Muscle of leg (tissue), 11 donors: Measurements from ENCODE around the gene ZBTB7C. TPM values are rescaled to one million over a fixed set of nuclear protein-coding genes. Genes with fewer than 3 reads are reported as not detected.

Experiments used
- DNase-seq: peaks from one replicate; pipeline ENCODE4 v3.0.0; 2013
- H3K27ac ChIP-seq: one replicate; pipeline ENCODE4 v1.5.1; 2013; ENCODE audit warnings: mild to moderate bottlenecking, low read length, control low read depth
- H3K27me3 ChIP-seq: one replicate; pipeline ENCODE4 v1.6.1; 2013; ENCODE audit warnings: low read length; ENCODE audit not compliant: control insufficient read depth, insufficient read depth
- H3K36me3 ChIP-seq: one replicate; pipeline ENCODE4 v1.6.1; 2013; ENCODE audit warnings: low read length; ENCODE audit not compliant: control insufficient read depth, insufficient read depth
- H3K4me1 ChIP-seq: one replicate; pipeline ENCODE4 v1.6.1; 2013; ENCODE audit warnings: low read length; ENCODE audit not compliant: control insufficient read depth, insufficient read depth
- H3K4me3 ChIP-seq: one replicate; pipeline ENCODE4 v1.5.1; 2013; ENCODE audit warnings: low read length, control low read depth
- H3K9me3 ChIP-seq: replicated peaks from 2 replicates; pipeline ENCODE4 v1.6.1; 2013; ENCODE audit warnings: low read depth, low read length; ENCODE audit not compliant: control insufficient read depth
- WGBS: methylation state at CpG from one replicate; pipeline ENCODE4 v1.1.5; 2013; ENCODE audit warnings: missing lambda C conversion rate; ENCODE audit not compliant: insufficient coverage; 5-methylcytosine and 5-hydroxymethylcytosine counted together
- polyA plus RNA-seq, 8 donors: library from polyadenylated mRNA; unstranded; fragments of 120-200 nt; gene quantifications; one replicate each; pipeline versions ENCODE4 v1.2.1 to v1.2.3, GENCODE V29; 2013; ENCODE audit warnings: inconsistent platforms in 1 of 8, low replicate concordance in 1 of 8; ENCODE audit not compliant: insufficient read length in 8 of 8, insufficient read depth in 1 of 8
- total RNA-seq: library from RNA; stranded (reverse); fragments of 120-200 nt; gene quantifications from one replicate; pipeline ENCODE4 v1.2.4, GENCODE V29; 2013

Gene ZBTB7C
- total and polyA plus RNA-seq, 9 donors, result 2.8 to 5.6 (median 4.1) TPM

DNA sequence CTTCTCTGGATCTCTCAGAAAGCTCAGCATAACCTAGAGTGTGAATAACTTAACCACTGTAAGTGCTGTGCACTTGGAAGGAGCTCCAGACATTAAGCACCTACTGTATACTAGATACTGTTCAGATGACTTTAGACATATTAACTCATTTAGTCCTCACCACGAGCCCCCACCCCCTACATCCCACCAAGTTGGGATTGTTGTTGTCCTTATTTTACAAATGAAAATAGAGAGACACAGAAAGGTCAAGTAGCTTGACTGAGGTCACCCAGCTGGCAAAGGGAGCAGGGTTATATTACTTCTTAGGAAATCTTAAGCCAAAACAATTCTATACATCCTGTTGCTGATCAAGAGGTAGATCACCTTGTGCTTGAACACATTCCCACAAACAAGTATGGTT lies 244.5 kb downstream of the ZBTB7C start:
- no peaks in the 10 kb centered on the region for H3K27me3 ChIP-seq
- H3K4me3 ChIP-seq, result no peak overlapping the region
- H3K27ac ChIP-seq, result peak overlapping the region; percentile 52
- no peaks in the 10 kb centered on the region for H3K36me3 ChIP-seq
- H3K4me1 ChIP-seq, result peaks cover 64% of the 10 kb centered on the region
- H3K9me3 ChIP-seq, result no peaks in the 10 kb centered on the region
- WGBS, result no CpG with 5 or more reads among the region's 1 CpG
- DNase-seq, result no peak

DNA sequence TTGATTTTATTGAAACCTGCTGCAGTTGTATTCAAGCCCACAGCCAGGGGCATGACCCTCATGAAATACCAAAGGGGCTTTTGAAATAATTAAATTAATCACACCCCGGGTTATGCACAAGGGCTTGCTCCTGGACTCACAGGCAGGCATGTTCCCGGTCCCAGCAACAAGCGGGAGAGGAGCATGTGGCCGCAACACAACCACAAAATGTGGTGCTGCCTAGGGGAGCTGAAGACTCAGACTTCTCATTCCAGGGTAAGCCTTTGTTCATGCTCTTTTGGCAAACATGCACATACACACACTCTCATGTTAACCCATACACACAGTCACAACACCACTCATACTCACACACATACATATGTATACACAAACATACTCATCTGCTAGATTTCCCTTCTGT lies 245.1 kb downstream of the ZBTB7C start:
- no peaks in the 10 kb centered on the region for H3K27me3 ChIP-seq
- no peak overlapping the region for H3K4me3 ChIP-seq
- WGBS, result 66% methylated on average over 3 of the region's 4 CpGs
- H3K36me3 ChIP-seq, result no peaks in the 10 kb centered on the region
- no peak for DNase-seq
- H3K27ac ChIP-seq, result peak overlapping the region; percentile 52
- peaks cover 64% of the 10 kb centered on the region for H3K4me1 ChIP-seq
- H3K9me3 ChIP-seq, result no peaks in the 10 kb centered on the region

DNA sequence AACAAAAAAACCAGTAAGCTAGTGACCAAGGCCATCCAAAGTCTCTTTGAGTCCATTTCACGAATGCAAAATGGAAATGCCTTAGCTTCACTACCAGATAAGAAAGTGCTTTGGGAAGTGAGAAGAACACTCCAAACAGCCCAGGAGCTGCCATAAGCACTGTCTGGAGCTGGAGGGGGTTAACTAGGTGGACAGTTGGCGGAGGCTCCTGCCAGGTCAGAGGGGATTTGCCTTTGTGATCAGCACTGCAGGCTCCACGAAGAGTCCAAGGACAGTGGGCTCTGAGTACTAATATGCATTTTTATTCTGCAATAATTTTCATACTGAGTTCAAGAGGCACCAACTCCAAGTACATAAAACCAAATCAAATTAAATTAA lies 245.5 kb downstream of the ZBTB7C start:
- no peak overlapping the region for H3K4me3 ChIP-seq
- no CpG with 5 or more reads among the region's 3 CpGs for WGBS
- no peaks in the 10 kb centered on the region for H3K27me3 ChIP-seq
- peaks cover 64% of the 10 kb centered on the region for H3K4me1 ChIP-seq
- H3K27ac ChIP-seq, result peak overlapping the region; percentile 79
- no peaks in the 10 kb centered on the region for H3K9me3 ChIP-seq
- H3K36me3 ChIP-seq, result no peaks in the 10 kb centered on the region
- no peak for DNase-seq

- no peaks in the 10 kb centered on the region for H3K27me3 ChIP-seq
- H3K36me3 ChIP-seq, result no peaks in the 10 kb centered on the region
- WGBS, result 77% methylated on average over 3 of the region's 5 CpGs
- no peaks in the 10 kb centered on the region for H3K9me3 ChIP-seq
- DNase-seq, result peak; percentile 86
- H3K27ac ChIP-seq, result peak overlapping the region; percentile 79
- H3K4me1 ChIP-seq, result peaks cover 64% of the 10 kb centered on the region
- H3K4me3 ChIP-seq, result no peak overlapping the region
Measured at GRCh38 chr18:48162956-48163737, 246.0 kb downstream of the ZBTB7C start.

DNA sequence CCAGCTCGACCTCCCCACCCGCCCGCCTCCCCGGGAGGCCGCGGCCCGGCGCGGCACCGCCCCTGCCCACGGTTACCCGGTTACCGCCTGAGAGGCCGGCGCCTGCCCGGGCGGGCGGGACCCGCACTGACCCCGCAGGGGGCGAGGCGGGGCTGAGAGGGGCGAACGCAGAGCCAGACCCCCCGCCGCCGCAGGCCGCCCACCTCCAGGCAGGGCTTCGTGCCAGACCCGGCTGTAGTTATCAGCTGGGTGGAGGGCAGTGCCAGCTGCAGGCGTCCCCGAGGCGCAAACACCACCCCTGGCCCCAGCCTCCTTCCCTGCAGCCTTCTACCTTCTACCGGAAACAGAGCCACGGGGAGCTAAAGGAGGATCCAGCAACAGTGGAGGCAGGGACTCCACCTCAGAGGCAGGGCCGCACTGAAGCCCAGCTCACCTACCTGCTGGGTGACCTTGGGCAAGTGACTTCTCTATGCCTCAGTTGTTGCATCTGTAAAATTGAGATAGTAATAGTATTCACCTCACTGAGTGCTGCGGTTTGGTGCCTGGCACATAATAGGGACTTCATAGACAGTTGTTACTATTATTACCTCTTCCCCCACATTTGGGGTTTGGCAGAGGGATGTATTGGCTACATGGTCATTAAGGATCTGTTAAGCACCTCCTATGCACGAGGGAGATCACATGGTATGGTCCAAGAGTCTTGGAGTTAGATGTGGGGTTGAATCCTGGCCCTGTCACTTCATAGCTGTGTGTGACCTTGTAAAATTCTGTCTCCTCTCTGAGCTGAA lies 247.1 kb downstream of the ZBTB7C start:
- no peaks in the 10 kb centered on the region for H3K27me3 ChIP-seq
- no peaks in the 10 kb centered on the region for H3K9me3 ChIP-seq
- peak overlapping the region; percentile 79 for H3K27ac ChIP-seq
- H3K36me3 ChIP-seq, result no peaks in the 10 kb centered on the region
- 0% methylated on average over 28 of the region's 38 CpGs for WGBS
- peak overlapping the region; percentile 68 for H3K4me3 ChIP-seq
- no peak for DNase-seq
- peaks cover 55% of the 10 kb centered on the region for H3K4me1 ChIP-seq

GRCh38 chr18:48161191-48161910 lies 247.8 kb downstream of the ZBTB7C start:
- 2% methylated on average over 27 of the region's 53 CpGs for WGBS
- Histone ChIP-seq H3K36me3 (no peaks in the 10 kb centered on the region), H3K4me1 (peaks cover 47% of the 10 kb centered on the region), H3K4me3 (peak overlapping the region; percentile 68), H3K27me3 (no peaks in the 10 kb centered on the region), H3K9me3 (no peaks in the 10 kb centered on the region), H3K27ac (peak overlapping the region; percentile 90)
- peak; percentile 89 for DNase-seq

- peak overlapping the region; percentile 68 for H3K4me3 ChIP-seq
- H3K4me1 ChIP-seq, result peaks cover 45% of the 10 kb centered on the region
- no peaks in the 10 kb centered on the region for H3K9me3 ChIP-seq
- no peak for DNase-seq
- H3K27ac ChIP-seq, result peak overlapping the region; percentile 90
- no peaks in the 10 kb centered on the region for H3K36me3 ChIP-seq
- H3K27me3 ChIP-seq, result no peaks in the 10 kb centered on the region
- WGBS, result 40% methylated on average over 1 of the region's 4 CpGs
Measured at GRCh38 chr18:48160622-48161021, 248.6 kb downstream of the ZBTB7C start.

GRCh38 chr18:48159816-48160215 lies 249.4 kb downstream of the ZBTB7C start:
- Histone ChIP-seq H3K4me3 (no peak overlapping the region), H3K36me3 (no peaks in the 10 kb centered on the region), H3K27me3 (no peaks in the 10 kb centered on the region), H3K9me3 (no peaks in the 10 kb centered on the region), H3K4me1 (peaks cover 37% of the 10 kb centered on the region), H3K27ac (no peak overlapping the region)
- 83% methylated on average over 2 of the region's 7 CpGs for WGBS
- DNase-seq, result no peak

- no peaks in the 10 kb centered on the region for H3K27me3 ChIP-seq
- H3K4me3 ChIP-seq, result no peak overlapping the region
- H3K27ac ChIP-seq, result no peak overlapping the region
- no peaks in the 10 kb centered on the region for H3K9me3 ChIP-seq
- WGBS, result 100% methylated on average over 1 of the region's 5 CpGs
- no peaks in the 10 kb centered on the region for H3K36me3 ChIP-seq
- no peak for DNase-seq
- peaks cover 27% of the 10 kb centered on the region for H3K4me1 ChIP-seq
Measured at GRCh38 chr18:48158721-48159120, 250.5 kb downstream of the ZBTB7C start.

- WGBS, result 91% methylated on average over 4 of the region's 4 CpGs
- Histone ChIP-seq H3K36me3 (no peaks in the 10 kb centered on the region), H3K4me1 (peaks cover 19% of the 10 kb centered on the region), H3K27ac (no peak overlapping the region), H3K4me3 (no peak overlapping the region), H3K27me3 (no peaks in the 10 kb centered on the region), H3K9me3 (no peaks in the 10 kb centered on the region)
- DNase-seq, result no peak
Measured at GRCh38 chr18:48157956-48158355, 251.2 kb downstream of the ZBTB7C start.
